LHCN-M2 (cell line): ENCODE measurements around the gene TBCD. TPM values are rescaled to one million over a fixed set of nuclear protein-coding genes. Genes with fewer than 3 reads are reported as not detected.
"Not testable (repeated sequence)": the region's sequence is repeated elsewhere in the genome, so short reads cannot be mapped to it uniquely, and the experiment has no call there.

Experiments
- DNase-seq: peaks from one replicate; pipeline ENCODE4 v3.0.0-alpha.2; 2012; ENCODE audit warnings: low read depth
- total RNA-seq: library from RNA; depleted of rRNA; stranded (reverse); fragments of >200 nt; gene quantifications from 2 replicates; pipeline ENCODE4 v1.2.3, GENCODE V29; 2014

TBCD gene
- total RNA-seq, 1 experiment from 2014 or later, result 46.2 TPM

DNA sequence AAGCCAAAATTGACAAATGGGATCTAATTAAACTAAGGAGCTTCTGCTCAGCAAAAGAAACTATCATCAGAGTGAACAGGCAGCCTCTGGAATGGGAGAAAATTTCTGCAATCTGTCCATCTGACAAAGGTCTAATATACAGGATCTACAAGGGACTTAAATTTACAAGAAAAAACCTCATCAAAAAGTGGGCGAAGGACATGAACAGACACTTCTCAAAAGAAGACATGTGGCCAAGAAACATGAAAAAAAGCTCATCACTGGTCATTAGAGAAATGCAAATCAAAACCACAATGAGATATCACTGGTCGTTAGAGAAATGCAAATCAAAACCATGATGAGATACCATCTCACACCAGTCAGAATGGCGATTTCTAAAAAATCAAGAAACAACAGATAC is 203.2 kb downstream of the TBCD start:
- DNase-seq, result not testable (repeated sequence)

DNA sequence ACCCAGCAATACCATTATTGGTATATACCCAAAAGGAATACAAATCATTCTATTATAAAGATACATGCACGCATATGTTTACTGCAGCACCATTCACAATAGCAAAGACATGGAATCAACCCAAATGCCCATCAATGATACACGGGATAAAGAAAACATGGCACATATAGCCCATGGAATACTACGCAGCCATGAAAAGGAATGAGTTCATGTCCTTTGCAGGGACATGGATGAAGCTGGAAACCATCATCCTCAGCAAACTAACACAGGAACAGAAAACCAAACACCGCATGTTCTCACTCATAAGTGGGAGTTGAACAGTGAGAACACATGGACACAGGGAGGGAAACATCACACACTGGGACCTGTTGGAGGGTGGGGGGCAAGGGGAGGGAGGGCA is 203.8 kb downstream of the TBCD start:
- DNase-seq, result not testable (repeated sequence)

DNA sequence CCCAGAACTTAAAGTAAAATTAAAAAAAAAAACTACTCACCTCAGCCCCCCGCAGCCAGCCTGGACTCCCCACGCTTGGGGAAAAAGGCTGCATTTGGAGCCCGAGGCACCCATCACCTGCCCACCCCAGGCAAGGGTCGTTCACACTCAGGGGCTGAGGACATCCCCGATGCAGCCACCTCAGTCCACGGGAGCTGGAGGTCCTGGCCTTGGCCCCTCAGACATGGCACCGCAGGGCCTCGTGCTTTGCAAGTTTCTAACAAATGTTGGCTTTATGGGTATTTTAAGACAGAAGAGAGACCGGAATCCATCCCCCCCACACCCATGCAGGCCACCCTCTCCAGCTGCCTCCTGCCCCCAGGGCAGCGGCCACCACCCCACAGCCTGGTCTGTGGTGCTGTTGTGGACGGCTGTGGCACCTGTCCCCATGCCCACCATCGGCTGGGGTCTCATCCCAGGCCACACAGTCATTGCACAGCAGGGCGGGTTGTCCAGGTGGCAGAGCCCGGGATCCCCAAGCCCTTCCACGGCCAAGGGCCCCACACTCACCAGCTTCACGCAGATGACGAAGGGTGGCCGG is 204.4 kb downstream of the TBCD start:
- DNase-seq, result no peak

DNA sequence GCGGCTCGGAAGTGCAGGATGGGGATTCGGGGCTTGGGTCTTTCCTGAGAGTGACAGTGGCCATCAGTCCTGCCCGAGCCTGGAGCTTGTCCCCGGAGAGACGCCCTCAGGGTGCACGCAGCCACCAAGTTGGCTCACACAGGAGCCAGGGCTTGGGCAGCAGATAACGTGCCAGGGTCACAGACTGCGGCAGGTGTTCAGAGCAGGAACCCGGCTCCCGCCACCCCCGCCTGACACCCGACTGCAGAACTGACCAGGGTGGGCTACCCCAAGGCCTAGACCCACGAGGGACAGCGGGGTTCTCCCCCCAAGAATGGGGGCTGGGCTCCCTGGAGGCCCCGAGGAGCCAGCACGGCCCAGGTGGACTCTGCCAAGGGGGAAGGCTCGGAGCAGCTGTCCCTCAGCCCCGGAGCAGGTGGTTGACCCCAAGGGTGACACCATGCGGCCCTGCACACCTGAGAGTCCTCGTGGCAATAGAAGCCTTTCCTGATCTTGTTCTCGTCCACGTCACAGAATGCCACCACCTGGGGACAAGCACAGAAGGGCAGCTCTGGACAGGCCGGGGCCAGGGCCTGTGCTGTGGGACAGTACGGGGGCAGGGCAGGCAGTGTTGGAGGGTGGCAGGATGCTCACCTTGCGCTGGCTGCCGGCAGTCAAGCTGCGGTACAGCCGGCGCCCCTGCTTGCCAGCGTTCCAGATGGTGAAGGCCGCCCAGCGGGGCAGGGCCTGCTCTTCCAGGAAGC is 205.0 kb downstream of the TBCD start:
- no peak for DNase-seq

DNA sequence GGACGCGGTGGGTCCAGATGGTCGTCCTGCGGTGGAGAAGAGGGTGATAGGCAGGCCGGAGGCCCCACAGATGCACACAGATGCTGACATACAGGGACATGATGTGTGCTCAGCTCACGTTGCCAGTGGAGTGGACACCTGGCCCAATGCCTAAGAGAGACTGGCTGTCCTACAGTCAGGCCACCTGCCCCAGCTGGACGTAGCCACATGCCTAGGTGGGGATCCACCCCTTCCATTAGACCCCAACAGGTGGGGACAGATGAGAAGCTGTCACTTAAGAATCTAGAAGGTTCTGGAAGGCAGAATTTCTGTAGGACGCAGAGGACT is 205.6 kb downstream of the TBCD start:
- DNase-seq, result no peak

DNA sequence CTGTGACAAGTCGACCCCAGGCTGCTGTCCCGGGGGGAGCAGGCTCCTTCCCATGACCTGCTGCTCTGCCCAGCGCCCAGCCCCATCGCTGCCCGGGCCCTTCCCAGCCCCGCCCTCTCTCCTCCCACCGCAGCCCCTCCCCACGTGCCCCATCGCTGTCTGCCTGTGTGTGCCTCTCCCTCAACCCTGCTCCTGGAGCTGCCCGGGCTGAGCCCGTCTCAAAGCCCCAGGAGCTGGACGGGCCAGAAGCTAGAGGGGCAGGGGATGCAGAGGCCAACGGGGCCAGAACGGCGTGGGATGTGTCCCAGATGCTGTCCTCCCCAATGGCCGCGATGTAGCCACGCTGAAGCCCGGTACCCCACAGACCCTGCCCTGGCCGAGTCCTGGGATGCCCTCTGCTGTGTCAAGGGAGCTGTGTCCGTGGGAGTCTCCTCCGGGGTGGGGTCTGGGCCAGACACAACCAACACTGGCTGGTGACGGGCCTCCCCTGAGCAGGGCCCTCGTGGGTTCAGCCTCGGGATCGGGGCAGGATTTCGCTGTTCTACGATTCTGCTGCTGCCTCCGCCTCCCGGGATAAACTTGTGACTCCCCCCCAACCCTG is 206.2 kb downstream of the TBCD start:
- no peak for DNase-seq

DNA sequence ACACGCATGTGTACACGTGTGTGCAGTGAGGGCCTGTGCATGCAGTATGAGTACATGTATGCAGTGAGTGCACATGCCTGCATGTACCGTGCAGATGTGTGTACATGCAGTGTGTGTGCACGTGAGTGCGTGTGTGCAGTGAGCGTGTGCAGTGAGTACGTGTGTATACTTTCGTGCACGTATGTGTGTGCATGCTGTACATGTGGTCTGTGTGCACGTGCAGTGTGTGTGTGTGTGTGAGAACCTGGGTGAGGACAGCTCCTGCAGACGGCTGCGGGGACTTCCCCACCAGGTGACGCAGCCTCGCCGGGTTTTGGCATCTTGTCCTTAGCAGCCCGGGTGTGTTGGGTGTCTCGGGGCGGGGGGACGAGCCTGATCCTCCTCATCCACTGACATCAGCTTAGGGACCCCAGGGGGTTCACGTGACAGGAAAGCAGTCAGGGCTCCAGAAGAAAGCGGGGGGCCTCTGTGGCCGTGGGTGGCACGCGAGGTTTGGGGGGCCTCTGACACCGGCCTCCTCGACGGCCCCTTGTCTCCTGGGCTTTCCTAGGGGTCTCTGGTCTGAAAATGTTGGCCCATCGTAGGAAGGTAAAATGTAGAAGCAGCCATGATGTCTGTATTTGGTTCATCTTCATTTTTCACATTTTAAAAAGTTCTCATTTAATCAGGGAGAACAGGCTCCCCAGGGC is 207.5 kb downstream of the TBCD start:
- no peak for DNase-seq

DNA sequence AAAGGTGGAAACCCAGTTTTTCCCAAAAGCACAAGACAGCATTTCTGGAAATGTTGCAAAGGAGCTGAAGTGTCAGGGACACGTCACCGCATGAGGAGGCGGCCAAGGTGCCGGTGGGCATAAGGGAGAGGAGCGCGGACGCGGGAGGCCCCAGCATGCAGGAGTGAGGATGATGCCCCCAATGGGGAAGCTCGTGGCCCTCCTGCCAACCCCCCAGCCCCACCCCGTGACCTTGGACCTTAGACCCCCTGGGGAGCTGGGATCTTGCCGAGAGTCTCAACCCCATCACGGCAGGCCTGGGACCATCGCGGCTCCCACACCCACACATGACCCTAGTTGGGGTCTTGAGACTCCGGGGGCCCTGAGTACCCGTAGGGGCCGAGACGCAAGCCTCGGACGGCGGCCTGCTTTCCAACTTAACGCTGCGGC is 208.1 kb downstream of the TBCD start:
- DNase-seq, result no peak

DNA sequence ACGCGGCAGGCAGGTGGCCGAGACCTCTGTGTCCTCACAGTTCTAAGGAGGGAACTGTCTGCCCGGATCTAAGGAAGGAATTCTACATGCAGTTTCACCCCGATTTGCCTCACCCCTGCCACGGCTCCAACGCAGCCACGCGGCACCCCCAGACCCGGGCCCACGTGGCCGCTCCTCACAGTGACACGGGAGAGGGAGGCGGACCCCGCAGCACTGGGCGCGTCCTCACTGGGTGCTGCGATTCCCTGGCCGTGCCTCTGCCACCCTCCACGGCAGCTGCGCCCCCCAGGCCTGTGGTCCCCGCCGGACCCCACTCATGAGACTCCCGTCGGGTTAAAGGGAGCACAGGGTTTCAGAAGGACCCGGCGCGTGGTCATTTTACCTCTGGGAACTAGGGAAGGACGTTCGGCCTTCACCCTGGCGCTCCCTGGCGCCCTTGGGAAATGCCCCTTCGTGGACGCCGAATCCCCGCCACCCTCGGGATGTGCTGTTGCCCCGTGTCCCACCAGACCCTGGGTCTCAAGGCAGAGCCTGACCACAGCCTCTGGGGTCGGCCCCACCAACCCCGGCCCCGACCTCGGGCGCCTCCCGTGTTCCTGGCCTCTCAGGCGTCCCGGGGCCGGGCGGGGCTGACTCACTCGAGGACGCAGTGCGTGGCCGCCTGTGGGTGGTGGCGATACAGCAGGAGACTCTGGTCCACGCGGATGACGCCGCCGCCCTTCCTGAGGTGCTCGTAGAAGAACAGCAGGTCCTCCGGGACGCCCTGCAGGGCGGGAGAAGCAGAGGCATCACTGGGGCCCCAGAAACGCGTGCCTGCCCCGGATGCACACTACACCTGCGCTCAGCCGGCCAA is 208.8 kb downstream of the TBCD start:
- no peak for DNase-seq

DNA sequence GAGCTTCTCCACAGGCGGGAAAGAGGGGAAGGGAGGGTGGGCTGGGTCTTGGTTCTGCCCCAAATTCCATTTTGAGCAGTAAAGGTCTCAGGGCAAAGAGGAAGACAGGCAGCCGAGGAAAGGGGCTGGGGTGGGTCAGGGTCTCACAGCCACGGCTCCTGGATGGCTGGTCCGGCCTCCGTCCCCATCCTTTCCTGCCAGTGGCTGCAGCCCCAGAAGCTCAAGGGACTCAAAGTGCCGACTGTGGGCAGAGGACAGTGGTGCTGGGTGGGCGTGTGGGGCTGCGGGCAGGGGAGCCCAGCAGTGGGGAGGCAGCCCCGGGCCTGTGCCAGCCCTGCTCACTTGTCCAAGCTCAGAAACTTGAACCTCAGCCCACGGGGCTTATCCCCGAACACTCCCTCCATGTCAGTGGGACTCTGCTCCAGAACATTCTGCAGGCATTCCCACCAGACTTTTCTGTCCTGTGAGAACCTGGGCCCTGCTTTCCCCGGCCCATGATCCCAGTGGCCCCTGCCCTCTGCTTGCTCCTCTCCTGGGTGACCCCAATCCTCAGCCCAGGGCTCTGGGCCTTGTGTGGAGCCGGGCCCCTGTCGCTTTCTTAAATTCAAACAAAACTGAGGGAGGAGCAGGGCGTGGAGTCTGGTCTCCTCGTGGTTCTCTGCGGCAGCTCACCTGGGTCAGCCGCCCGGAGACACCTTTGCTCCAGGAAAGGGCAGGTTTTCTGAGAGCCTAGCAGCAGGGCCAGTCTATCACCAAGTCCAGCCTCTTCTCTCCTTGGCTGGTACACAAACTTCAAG is 209.7 kb downstream of the TBCD start:
- DNase-seq, result no peak

DNA sequence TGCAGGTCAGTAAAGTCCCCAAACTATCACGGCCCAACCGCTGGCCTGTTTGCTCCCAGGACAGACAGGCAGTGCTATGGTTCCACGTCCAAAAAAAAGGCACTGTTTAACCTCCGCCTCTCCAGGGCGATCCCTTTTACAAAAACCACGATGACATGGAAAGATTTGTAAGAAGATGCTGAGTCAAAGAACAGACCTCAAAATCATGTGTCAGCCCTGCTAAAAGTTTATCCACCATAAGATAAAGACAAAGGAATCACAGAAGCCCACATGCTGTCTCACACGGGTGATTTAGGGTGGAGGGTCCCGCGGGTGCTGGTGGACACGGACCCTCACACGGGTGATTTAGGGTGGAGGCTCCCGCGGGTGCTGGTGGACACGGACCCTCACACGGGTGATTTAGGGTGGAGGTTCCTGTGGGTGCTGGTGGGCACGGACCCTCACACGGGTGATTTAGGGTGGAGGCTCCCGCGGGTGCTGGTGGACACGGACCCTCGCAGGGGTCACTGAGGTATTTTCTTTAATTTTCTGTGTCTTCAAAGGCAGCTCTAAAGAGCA is 210.4 kb downstream of the TBCD start:
- DNase-seq, result peak; percentile 33

DNA sequence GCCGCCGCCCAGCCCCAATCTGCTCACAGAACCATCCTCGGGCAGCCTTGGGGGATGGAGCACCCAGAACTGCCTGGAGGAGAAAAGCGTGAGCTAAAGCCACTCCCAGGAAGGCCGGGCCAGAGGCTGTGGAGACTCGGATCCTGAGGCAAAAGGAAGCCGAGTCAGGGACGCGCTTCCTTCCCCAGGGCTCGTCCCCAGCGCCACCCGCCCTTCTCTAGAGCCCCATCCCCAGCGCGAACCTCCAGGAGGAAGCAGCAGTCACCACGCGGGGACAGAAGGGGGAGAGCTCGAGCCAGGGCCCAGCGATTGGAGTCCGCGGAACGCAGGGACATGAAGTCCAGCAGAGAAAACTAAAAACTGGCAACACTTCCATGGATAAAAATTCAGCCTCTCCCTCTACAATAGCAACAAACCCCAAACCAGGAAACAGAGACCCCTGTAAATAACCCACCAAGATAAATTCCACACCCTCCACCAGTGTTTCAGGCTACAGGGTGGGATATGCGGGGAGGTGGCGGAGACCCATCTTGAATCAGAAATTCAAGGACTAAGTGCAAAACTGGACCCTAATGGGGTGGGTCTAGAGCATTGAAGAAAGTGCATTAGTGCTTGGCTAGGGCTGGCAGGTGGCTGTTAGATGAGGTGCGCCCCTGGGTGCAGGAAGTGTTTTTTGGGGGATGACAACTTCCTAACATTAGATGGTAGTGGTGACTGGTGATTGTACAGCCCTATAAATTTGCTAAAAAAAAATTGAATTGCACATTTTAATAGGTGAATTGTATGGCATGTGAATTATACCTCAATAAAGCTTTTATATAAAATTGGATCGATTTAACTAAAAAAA is 211.5 kb downstream of the TBCD start:
- DNase-seq, result peak; percentile 55

DNA sequence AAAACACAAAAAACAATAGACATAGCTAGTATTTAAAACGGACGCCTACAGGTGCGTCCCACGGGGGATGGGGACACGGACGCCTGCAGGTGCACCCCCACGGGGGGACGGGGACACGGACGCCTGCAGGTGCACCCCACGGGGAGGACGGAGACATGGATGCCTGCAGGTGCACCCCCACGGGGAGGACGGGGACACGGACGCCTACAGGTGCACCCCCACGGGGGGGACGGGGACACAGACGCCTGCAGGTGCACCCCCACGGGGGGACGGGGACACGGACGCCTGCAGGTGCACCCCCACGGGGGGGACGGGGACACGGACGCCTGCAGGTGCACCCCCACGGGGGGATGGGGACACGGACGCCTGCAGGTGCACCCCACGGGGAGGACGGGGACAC is 212.6 kb downstream of the TBCD start:
- DNase-seq, result not testable (repeated sequence)

DNA sequence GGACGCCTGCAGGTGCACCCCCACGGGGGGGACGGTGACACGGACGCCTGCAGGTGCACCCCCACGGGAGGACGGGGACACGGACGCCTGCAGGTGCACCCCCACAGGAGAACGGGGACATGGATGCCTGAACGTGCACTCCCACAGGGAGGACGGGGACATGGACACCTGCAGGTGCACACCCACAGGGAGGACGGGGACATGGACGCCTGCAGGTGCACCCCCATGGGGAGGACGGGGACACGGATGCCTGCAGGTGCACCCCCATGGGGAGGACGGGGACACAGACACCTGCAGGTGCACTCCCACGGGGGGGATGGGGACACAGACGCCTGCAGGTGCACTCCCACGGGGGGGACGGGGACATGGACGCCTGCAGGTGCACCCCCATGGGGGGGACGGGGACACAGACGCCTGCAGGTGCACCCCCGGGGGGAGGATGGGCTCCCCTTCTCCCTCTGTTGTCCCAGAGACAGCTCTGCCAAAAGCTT is 213.0 kb downstream of the TBCD start:
- no peak for DNase-seq

DNA sequence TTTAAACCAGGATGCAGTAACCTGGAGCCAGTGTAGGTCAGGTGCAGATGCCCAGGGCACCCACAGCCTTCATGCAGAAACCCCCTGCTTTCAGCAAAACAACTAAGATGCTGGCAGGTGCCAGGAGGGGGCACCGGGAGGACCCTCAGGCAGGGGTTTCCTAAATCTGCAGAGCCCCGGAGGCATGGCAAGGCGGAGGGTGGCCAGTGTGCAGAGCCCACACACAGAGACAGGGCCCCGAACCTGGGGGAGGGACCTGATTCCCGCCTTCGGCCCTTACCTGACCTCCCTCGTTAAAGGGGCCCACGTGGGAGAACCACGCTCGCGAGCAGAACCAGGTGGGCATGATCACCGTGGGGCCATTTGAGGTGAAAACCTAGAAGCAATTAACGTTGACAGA is 213.5 kb downstream of the TBCD start:
- DNase-seq, result no peak

DNA sequence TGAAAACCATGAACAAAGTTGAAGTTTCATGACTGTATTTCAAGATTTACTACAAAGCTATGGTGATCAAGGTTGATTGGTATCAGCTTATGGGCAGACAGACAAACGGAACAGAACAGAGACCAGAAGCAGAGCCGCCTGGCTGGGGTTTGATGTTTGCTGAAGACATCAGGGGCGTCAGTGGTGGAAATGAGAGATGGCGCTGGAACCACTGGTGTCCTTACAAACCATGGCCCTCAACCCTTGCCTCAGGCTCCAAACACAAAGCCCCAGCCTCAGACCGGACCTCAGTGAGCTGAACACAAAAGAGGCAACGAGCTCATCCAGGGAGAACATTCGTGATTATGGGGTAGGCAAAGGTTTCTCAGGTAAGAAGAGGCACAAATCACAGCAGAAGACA is 214.6 kb downstream of the TBCD start:
- DNase-seq, result no peak

DNA sequence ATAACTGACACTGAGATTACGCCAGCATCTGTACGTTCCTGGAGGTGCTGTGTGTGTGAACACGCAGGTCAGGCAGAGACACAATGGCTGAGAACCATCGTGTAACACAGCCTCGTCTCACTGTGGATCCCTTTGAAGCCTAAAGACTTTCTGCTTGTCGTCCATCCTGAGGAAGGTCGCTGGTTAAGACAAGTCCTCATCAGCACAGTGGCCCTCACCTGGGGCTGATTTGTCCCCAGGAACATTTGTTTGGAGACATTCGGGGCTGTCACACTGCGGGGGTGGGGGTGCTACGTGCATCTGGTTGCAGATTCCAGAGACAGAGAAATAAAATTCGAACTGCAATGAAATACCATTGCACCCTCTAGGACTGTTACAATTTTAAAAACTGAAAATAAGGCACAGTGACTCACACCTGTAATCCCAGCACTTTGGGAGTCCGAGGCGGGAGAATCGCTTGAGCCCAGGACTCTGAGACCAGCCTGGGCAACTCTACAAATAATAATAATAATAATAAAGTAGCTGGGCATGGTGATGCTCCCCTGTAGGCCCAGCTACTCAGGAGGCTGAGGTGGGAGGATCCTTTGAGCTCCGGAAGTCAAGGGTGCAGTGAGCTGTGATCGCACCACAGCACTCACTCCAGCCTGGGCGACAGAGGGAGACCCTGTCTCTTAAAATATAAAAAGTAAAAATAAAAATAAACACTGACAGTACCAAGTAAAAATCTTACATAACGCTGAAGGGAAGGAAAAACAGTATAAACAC is 215.6 kb downstream of the TBCD start:
- DNase-seq, result no peak

DNA sequence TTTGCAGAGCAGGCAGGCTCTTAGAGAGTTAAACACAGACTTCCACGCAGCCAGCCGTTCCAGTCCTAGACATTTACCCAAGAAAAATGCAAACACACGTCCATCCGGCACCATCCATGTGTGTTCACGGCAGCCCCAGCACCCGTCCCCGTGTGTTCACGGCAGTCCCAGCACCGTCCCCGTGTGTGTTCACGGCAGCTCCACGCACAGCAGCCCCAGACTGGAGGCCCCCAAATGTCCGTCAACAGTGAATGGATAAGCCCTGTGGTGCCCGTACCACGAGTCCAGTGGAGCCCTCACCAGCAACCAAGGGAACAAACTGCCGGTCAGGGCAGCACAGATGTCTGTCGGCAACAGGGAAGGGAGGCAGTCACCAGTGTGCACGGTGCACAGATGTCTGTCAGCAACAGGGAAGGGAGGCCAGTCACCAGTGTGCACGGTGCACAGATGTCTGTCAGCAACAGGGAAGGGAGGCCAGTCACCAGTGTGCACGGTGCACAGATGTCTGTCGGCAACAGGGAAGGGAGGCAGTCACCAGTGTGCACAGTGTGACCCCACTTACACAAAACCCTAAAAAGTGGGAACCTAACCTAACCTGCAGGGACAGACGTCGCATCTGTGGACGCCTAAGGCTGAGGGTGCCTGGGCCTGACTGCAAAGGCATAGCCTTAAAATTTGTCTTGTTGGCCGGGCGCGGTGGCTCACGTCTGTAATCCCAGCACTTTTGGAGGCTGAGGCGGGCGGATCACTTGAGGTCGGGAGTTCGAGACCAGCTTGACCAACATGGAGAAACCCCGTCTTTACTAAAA is 216.4 kb downstream of the TBCD start:
- DNase-seq, result not testable (repeated sequence)
